HFFc6 (cell line): ENCODE results near the gene TP73. TPM values are rescaled to one million over a fixed set of nuclear protein-coding genes. Genes with fewer than 3 reads are reported as not detected.

Source experiments
- DNase-seq: peaks from one replicate; pipeline ENCODE4 v3.0.0-alpha.2; 2018
- H3K27ac Mint-ChIP-seq: 2 replicates; pipeline ENCODE4 v1.8.0; 2020; ENCODE audit warnings: mild to moderate bottlenecking, mixed read lengths
- H3K27me3 Mint-ChIP-seq: 2 replicates; pipeline ENCODE4 v1.8.0; 2021; ENCODE audit warnings: mild to moderate bottlenecking, moderate library complexity, mixed read lengths; ENCODE audit not compliant: insufficient read depth
- H3K36me3 Mint-ChIP-seq: 2 replicates; pipeline ENCODE4 v1.8.0; 2021; ENCODE audit warnings: low read depth, mixed read lengths
- H3K4me1 Mint-ChIP-seq: 2 replicates; pipeline ENCODE4 v1.8.0; 2020; ENCODE audit warnings: low read depth, mixed read lengths
- H3K4me3 Mint-ChIP-seq: 2 replicates; pipeline ENCODE4 v1.8.0; 2020; ENCODE audit warnings: mild to moderate bottlenecking, moderate library complexity, mixed read lengths
- H3K9me3 Mint-ChIP-seq: 2 replicates; pipeline ENCODE4 v1.8.0; 2020; ENCODE audit warnings: mild to moderate bottlenecking, mixed read lengths
- CTCF ChIP-seq: fragments of 200-600 bp; sonication (generic); IDR thresholded peaks from 2 replicates; pipeline ENCODE4 v1.5.0; 2021; ENCODE audit warnings: antibody characterized with exemption, mild to moderate bottlenecking
- total RNA-seq, 6 experiments: library from RNA; stranded (reverse); fragmentation: NEBNext Ultra II Directional; extraction: Animal tissue kit (Norgen Biotek cat#: 25700); gene quantifications; 2 replicates in 1 of 6; 3 replicates in 5 of 6; pipeline ENCODE4 v1.2.3, GENCODE V29; 2021

The TP73 gene
- total RNA-seq, 6 experiments from 2014 or later = not detected

GRCh38 chr1:3736131-3736561, 83.8 kb downstream of the TP73 start:
- TF ChIP-seq CTCF = no peak
- H3K27ac Mint-ChIP-seq = no peak overlapping the region
- no peaks in the 10 kb centered on the region for H3K36me3 Mint-ChIP-seq
- no peaks in the 10 kb centered on the region for H3K4me1 Mint-ChIP-seq
- H3K9me3 Mint-ChIP-seq = no peaks in the 10 kb centered on the region
- DNase-seq = no peak
- no peak overlapping the region for H3K4me3 Mint-ChIP-seq
- peaks cover 10% of the 10 kb centered on the region for H3K27me3 Mint-ChIP-seq

GRCh38 chr1:3736708-3737107, 84.4 kb downstream of the TP73 start:
- H3K9me3 Mint-ChIP-seq = no peaks in the 10 kb centered on the region
- no peak for TF ChIP-seq CTCF
- H3K27me3 Mint-ChIP-seq = peaks cover 8% of the 10 kb centered on the region; the same call in 1 of the 2 replicates
- no peak overlapping the region for H3K4me3 Mint-ChIP-seq
- no peaks in the 10 kb centered on the region for H3K4me1 Mint-ChIP-seq
- H3K27ac Mint-ChIP-seq = no peak overlapping the region
- no peak for DNase-seq
- no peaks in the 10 kb centered on the region for H3K36me3 Mint-ChIP-seq

- no peak overlapping the region for H3K27ac Mint-ChIP-seq
- TF ChIP-seq CTCF = no peak
- no peaks in the 10 kb centered on the region for H3K9me3 Mint-ChIP-seq
Measured at GRCh38 chr1:3738943-3739342, 86.6 kb downstream of the TP73 start.

GRCh38 chr1:3740042-3740441, 87.7 kb downstream of the TP73 start:
- no peak for DNase-seq
- H3K4me1 Mint-ChIP-seq = peaks cover 12% of the 10 kb centered on the region; the same call in 1 of the 2 replicates
- no peak overlapping the region for H3K27ac Mint-ChIP-seq
- TF ChIP-seq CTCF = no peak
- H3K27me3 Mint-ChIP-seq = peaks cover 2% of the 10 kb centered on the region
- no peak overlapping the region for H3K4me3 Mint-ChIP-seq
- H3K36me3 Mint-ChIP-seq = no peaks in the 10 kb centered on the region
- no peaks in the 10 kb centered on the region for H3K9me3 Mint-ChIP-seq

More at GRCh38 chr1:3738943-3739342, 86.6 kb downstream of the TP73 start:
- no peak overlapping the region for H3K4me3 Mint-ChIP-seq
- DNase-seq = no peak
- H3K4me1 Mint-ChIP-seq = peaks cover 12% of the 10 kb centered on the region; the same call in 1 of the 2 replicates
- H3K27me3 Mint-ChIP-seq = peaks cover 2% of the 10 kb centered on the region
- H3K36me3 Mint-ChIP-seq = no peaks in the 10 kb centered on the region

- Mint-ChIP-seq H3K4me3 (no peak overlapping the region), H3K9me3 (no peaks in the 10 kb centered on the region), H3K27me3 (peaks cover 4% of the 10 kb centered on the region), H3K27ac (no peak overlapping the region), H3K4me1 (peaks cover 12% of the 10 kb centered on the region; the same call in 1 of the 2 replicates), H3K36me3 (no peaks in the 10 kb centered on the region)
- no peak for DNase-seq
- TF ChIP-seq CTCF = no peak
Measured at GRCh38 chr1:3740752-3741151, 88.4 kb downstream of the TP73 start.
